Measurements from ENCODE around the gene CORO1C. TPM values are rescaled to one million over a fixed set of nuclear protein-coding genes. Genes with fewer than 3 reads are reported as not detected.
A peak's percentile ranks its signal among the peaks of the same experiment; 100 is the strongest.

The CORO1C gene
- total RNA-seq, 3 donors from 2014 or later (not counting 1 experiment from before 2014, with no cell fraction given), result 28.9 to 43.5 (median 36.0) TPM

GRCh38 chr12:108615918-108616317 is 115.4 kb downstream of the CORO1C start:
- Mint-ChIP-seq H3K27me3 (ENCODE audit: low read depth in 2 of 2) (no peaks in the 10 kb centered on the region), H3K27ac (peak overlapping the region; percentile 92 to 100), H3K4me1 (peaks cover 56 to 59% of the 10 kb centered on the region in 2 donors), H3K9me3 (peaks cover 0 to 4% of the 10 kb centered on the region in 2 donors), H3K36me3 (no peaks in the 10 kb centered on the region), H3K4me3 (no peak overlapping the region)
- Histone ChIP-seq H3K27ac (ENCODE audit: low read length) (no peak overlapping the region), H3K27me3 (ENCODE audit: control insufficient read depth, insufficient read depth, low read length) (no peaks in the 10 kb centered on the region), H3K4me1 (ENCODE audit: control insufficient read depth, insufficient read depth, low read length) (peaks cover 38% of the 10 kb centered on the region), H3K9me3 (ENCODE audit: control insufficient read depth, insufficient read depth, low read length) (peaks cover 5% of the 10 kb centered on the region), H3K4me3 (ENCODE audit: low read length) (no peak overlapping the region), H3K36me3 (ENCODE audit: control insufficient read depth, insufficient read depth, low read length) (peaks cover 12% of the 10 kb centered on the region)
- WGBS (ENCODE audit: insufficient coverage), result 100% methylated on average over 1 of the region's 1 CpG
- no peak for ATAC-seq
- no peak for DNase-seq
- TF ChIP-seq CTCF (IDR thresholded peaks at IDR 0.05), result no peak
- intact Hi-C loops (cut with micrococcal nuclease), result loop anchor here (5.0 kb wide), 1 partner anchor 116 kb away; the partner anchor contains the start of gene CORO1C

GRCh38 chr12:108614639-108615038 is 116.7 kb downstream of the CORO1C start:
- TF ChIP-seq CTCF (IDR thresholded peaks at IDR 0.05), result no peak
- Mint-ChIP-seq H3K27ac (peak overlapping the region; percentile 92 to 100), H3K27me3 (ENCODE audit: low read depth in 2 of 2) (no peaks in the 10 kb centered on the region)

GRCh38 chr12:108614041-108614440 is 117.3 kb downstream of the CORO1C start:
- TF ChIP-seq CTCF (IDR thresholded peaks at IDR 0.05), result no peak
- H3K4me1 ChIP-seq (ENCODE audit: control insufficient read depth, insufficient read depth, low read length), result peaks cover 32% of the 10 kb centered on the region
- H3K9me3 Mint-ChIP-seq, result peaks cover 0 to 4% of the 10 kb centered on the region in 2 donors
- peaks cover 44 to 45% of the 10 kb centered on the region in 2 donors for H3K4me1 Mint-ChIP-seq
- ATAC-seq, result no peak
- H3K27me3 ChIP-seq (ENCODE audit: control insufficient read depth, insufficient read depth, low read length), result no peaks in the 10 kb centered on the region
- H3K9me3 ChIP-seq (ENCODE audit: control insufficient read depth, insufficient read depth, low read length), result peaks cover 5% of the 10 kb centered on the region
- no peak overlapping the region for H3K4me3 ChIP-seq (ENCODE audit: low read length)
- H3K36me3 ChIP-seq (ENCODE audit: control insufficient read depth, insufficient read depth, low read length), result no peaks in the 10 kb centered on the region
- H3K27me3 Mint-ChIP-seq (ENCODE audit: low read depth in 2 of 2), result no peaks in the 10 kb centered on the region
- H3K27ac ChIP-seq (ENCODE audit: low read length), result no peak overlapping the region
- no peaks in the 10 kb centered on the region for H3K36me3 Mint-ChIP-seq
- intact Hi-C loops (cut with micrococcal nuclease), result loop anchor here (5.0 kb wide), 1 partner anchor 33 kb away; no protein-coding TSS in a partner anchor
- WGBS (ENCODE audit: insufficient coverage), result 92% methylated on average over 4 of the region's 4 CpGs
- no peak overlapping the region for H3K4me3 Mint-ChIP-seq
- H3K27ac Mint-ChIP-seq, result peak overlapping the region; percentile 92 to 100
- no peak for DNase-seq

More at GRCh38 chr12:108614639-108615038, 116.7 kb downstream of the CORO1C start:
- H3K4me3 Mint-ChIP-seq, result no peak overlapping the region
- DNase-seq, result no peak
- H3K4me1 ChIP-seq (ENCODE audit: control insufficient read depth, insufficient read depth, low read length), result peaks cover 32% of the 10 kb centered on the region
- no peaks in the 10 kb centered on the region for H3K27me3 ChIP-seq (ENCODE audit: control insufficient read depth, insufficient read depth, low read length)
- H3K36me3 Mint-ChIP-seq, result no peaks in the 10 kb centered on the region
- intact Hi-C loops (cut with micrococcal nuclease), result loop anchor here (5.0 kb wide), 2 partner anchors 33 to 118 kb away; partner anchors contain the start of gene CORO1C
- ATAC-seq, result no peak
- H3K4me3 ChIP-seq (ENCODE audit: low read length), result no peak overlapping the region
- H3K27ac ChIP-seq (ENCODE audit: low read length), result no peak overlapping the region
- H3K9me3 ChIP-seq (ENCODE audit: control insufficient read depth, insufficient read depth, low read length), result peaks cover 5% of the 10 kb centered on the region
- peaks cover 1% of the 10 kb centered on the region for H3K36me3 ChIP-seq (ENCODE audit: control insufficient read depth, insufficient read depth, low read length)
- 94% methylated on average over 6 of the region's 6 CpGs for WGBS (ENCODE audit: insufficient coverage)
- peaks cover 49 to 50% of the 10 kb centered on the region in 2 donors for H3K4me1 Mint-ChIP-seq
- H3K9me3 Mint-ChIP-seq, result peaks cover 0 to 4% of the 10 kb centered on the region in 2 donors

GRCh38 chr12:108613548-108613947 is 117.8 kb downstream of the CORO1C start:
- TF ChIP-seq CTCF (IDR thresholded peaks at IDR 0.05), result no peak
- Mint-ChIP-seq H3K36me3 (no peaks in the 10 kb centered on the region), H3K4me1 (peaks cover 39 to 40% of the 10 kb centered on the region in 2 donors), H3K4me3 (no peak overlapping the region), H3K9me3 (peaks cover 0 to 4% of the 10 kb centered on the region in 2 donors), H3K27me3 (ENCODE audit: low read depth in 2 of 2) (peaks cover 0 to 1% of the 10 kb centered on the region in 2 donors), H3K27ac (peak overlapping the region in 1 of 2 donors; percentile 92)
- Histone ChIP-seq H3K9me3 (ENCODE audit: control insufficient read depth, insufficient read depth, low read length) (peaks cover 5% of the 10 kb centered on the region), H3K4me3 (ENCODE audit: low read length) (no peak overlapping the region), H3K27me3 (ENCODE audit: control insufficient read depth, insufficient read depth, low read length) (no peaks in the 10 kb centered on the region), H3K27ac (ENCODE audit: low read length) (no peak overlapping the region), H3K36me3 (ENCODE audit: control insufficient read depth, insufficient read depth, low read length) (no peaks in the 10 kb centered on the region), H3K4me1 (ENCODE audit: control insufficient read depth, insufficient read depth, low read length) (peaks cover 29% of the 10 kb centered on the region)
- no peak for DNase-seq
- WGBS (ENCODE audit: insufficient coverage), result 72% methylated on average over 8 of the region's 9 CpGs
- intact Hi-C loops (cut with micrococcal nuclease), result loop anchor here (5.0 kb wide), 1 partner anchor 34 kb away; no protein-coding TSS in a partner anchor
- ATAC-seq, result no peak

All from natural killer cell (primary cell).